Heart right ventricle (tissue), 16 donors: ENCODE results near the gene SORL1. TPM values are rescaled to one million over a fixed set of nuclear protein-coding genes. Genes with fewer than 3 reads are reported as not detected.

Source experiments
- ATAC-seq, 8 donors: fragments of 200-7000 bp; cut with Tn5 transposase; one replicate each; pipeline ENCODE4 v1.9.1; 2020; ENCODE audit warnings: mild to moderate bottlenecking in 8 of 8, moderate library complexity in 8 of 8, moderate number of reproducible peaks in 1 of 8
- DNase-seq, 2 donors: peaks; one replicate each; pipeline ENCODE4 v3.0.0-alpha.2; 2020
- H3K27ac ChIP-seq, 10 donors: fragments of 200-600 bp; sonication (generic) in 2 of 10; one replicate each; pipeline versions ENCODE4 v1.5.0 to v1.8.0; 2020 to 2022; ENCODE audit warnings: mild to moderate bottlenecking in 3 of 10
- H3K27me3 ChIP-seq, 7 donors: fragments of 200-600 bp; one replicate each; pipeline ENCODE4 v1.8.0; 2021 to 2022; ENCODE audit warnings: mild to moderate bottlenecking in 2 of 7
- H3K36me3 ChIP-seq, 9 donors: fragments of 200-600 bp; sonication (generic) in 1 of 9; one replicate each; pipeline versions ENCODE4 v1.5.0 to v1.8.0; 2020 to 2022; ENCODE audit warnings: mild to moderate bottlenecking in 2 of 9
- H3K4me1 ChIP-seq, 9 donors: fragments of 200-600 bp; sonication (generic) in 1 of 9; one replicate each; pipeline versions ENCODE4 v1.5.0 to v1.8.0; 2020 to 2022; ENCODE audit warnings: mild to moderate bottlenecking in 4 of 9
- H3K4me3 ChIP-seq, 10 donors: fragments of 200-600 bp; sonication (generic) in 2 of 10; one replicate each; pipeline versions ENCODE4 v1.5.0 to v1.8.0; 2020 to 2022; ENCODE audit warnings: mild to moderate bottlenecking in 7 of 10, moderate library complexity in 2 of 10
- H3K9me3 ChIP-seq, 11 donors: fragments of 200-600 bp in 10 of 11; sonication (generic) in 2 of 11; one replicate each; pipeline versions ENCODE4 v1.5.0 to v1.8.0; 2013 to 2022; ENCODE audit warnings: mild to moderate bottlenecking in 2 of 11, control low read depth in 1 of 11, moderate library complexity in 1 of 11
- CTCF ChIP-seq, 9 donors: fragments of 200-600 bp; sonication (generic) in 2 of 9; IDR thresholded peaks; one replicate each; pipeline versions ENCODE4 v1.5.0 to v1.8.0; 2021 to 2022; ENCODE audit warnings: antibody characterized with exemption in 9 of 9, mild to moderate bottlenecking in 5 of 9, moderate library complexity in 1 of 9
- WGBS, 2 donors: extraction: QIAGEN DNeasy Blood & Tissue Kit; methylation state at CpG; one replicate each; pipeline ENCODE4 v1.1.7; 2013; ENCODE audit warnings: inconsistent platforms in 1 of 2; 5-methylcytosine and 5-hydroxymethylcytosine counted together
- intact Hi-C, 10 donors: fragments of 100-400 bp; cut with DNase I; formaldehyde crosslinking; loops; one replicate each; pipeline versions ENCODE4 v1.11.1 to v1.14.2; 2022
- polyA plus RNA-seq, 2 donors: library from polyadenylated mRNA; stranded (reverse); fragments of 200-250 nt; gene quantifications; one replicate each; pipeline ENCODE4 v1.2.3, GENCODE V29; 2013
- total RNA-seq, 10 donors: library from RNA; stranded (reverse); fragmentation: NEBNext Ultra II Directional in 3 of 10; extraction: Animal tissue kit (Norgen Biotek cat#: 25700) in 3 of 10; gene quantifications; one replicate each; pipeline versions ENCODE4 v1.2.1 to v1.2.4, GENCODE V29; 2021 to 2023
- donor health status: Arrhythmogenic right ventricular cardiomyopathy.
- donor health status: ischemic (EF 13 %, LVEDD 7.1; RV severe dilation, severe dysfunction).
- donor health status: healthy with polysubstance abuse.
- donor health status: DM: no; HTN: yes; CAD: no.
- donor health status: DM: no; HTN: no; CAD: no.
- donor health status: ischemic (EF 25% LVEDD 6.9; RV normal size, moderate dysfunction).
- donor health status: ischemic (EF 25% LVEDD 5.7; RV mildly dilated, moderate dysfunction).
- donor health status: healthy.
- donor health status: DM: yes; HTN: yes; CAD: no.
- donor health status: Ischemic cardiomyopathy.
- donor health status: ischemic (EF 35%, LVEDD 5.7; RV mildly dilated, moderate dysfunction).
- donor health status: nonischemic (EF 11% LVEDD 7.7; RV severe dilation, severe dysfunction).
- donor health status: DM: yes; HTN: yes; CAD: no.
- donor health status: PGD.
- donor health status: ischemic (EF 29% LVEDD 5.4; RV normal size, mild dysfunction).
- donor health status: nonischemic (EF 23%, LVEDD 6.1; RV moderate dilation, normal function).

Gene SORL1
- total and polyA plus RNA-seq, 12 donors: 0.26 to 15.1 (median 8.7) TPM

GRCh38 chr11:121651257-121651605 is 199.1 kb downstream of the SORL1 start:
- intact Hi-C loops: loop anchor here in 6 of 10 donors (5.0 to 10.0 kb wide), 7 partner anchors 364 to 856 kb away; no protein-coding TSS in a partner anchor
- no peak for TF ChIP-seq CTCF (IDR thresholded peaks at IDR 0.05)
- Histone ChIP-seq H3K4me3 (no peak overlapping the region), H3K9me3 (no peaks in the 10 kb centered on the region), H3K27ac (no peak overlapping the region), H3K27me3 (peaks cover 0 to 8% (median 0%) of the 10 kb centered on the region in 7 donors), H3K4me1 (peaks cover 0 to 18% (median 10%) of the 10 kb centered on the region in 9 donors), H3K36me3 (no peaks in the 10 kb centered on the region)
- ATAC-seq (no peak), DNase-seq (no peak)
- WGBS, 2 donors: 88 to 90% methylated on average over 2 of the region's 2 CpGs

- 46 to 47% methylated on average over 3 of the region's 3 CpGs for whole genome bisulfite sequencing, 2 donors
- intact Hi-C loops: loop anchor here in 6 of 10 donors (2.0 to 10.0 kb wide), 8 partner anchors 362 to 854 kb away; no protein-coding TSS in a partner anchor
- DNase-seq (no peak), ATAC-seq (no peak)
- peak in 7 of 9 donors; percentile 10 to 53 (median 41) for TF ChIP-seq CTCF (IDR thresholded peaks at IDR 0.05)
- H3K27ac ChIP-seq: no peak overlapping the region
- H3K4me1 ChIP-seq: peaks cover 0 to 28% (median 20%) of the 10 kb centered on the region in 9 donors
- H3K4me3 ChIP-seq: no peak overlapping the region
- no peaks in the 10 kb centered on the region for H3K9me3 ChIP-seq
- no peaks in the 10 kb centered on the region for H3K36me3 ChIP-seq
- peaks cover 0 to 8% (median 0%) of the 10 kb centered on the region in 7 donors for H3K27me3 ChIP-seq
These were observed 200.9 kb downstream of the SORL1 start for GRCh38 chr11:121652971-121653370.

GRCh38 chr11:121654259-121654842 is 202.2 kb downstream of the SORL1 start:
- Histone ChIP-seq H3K4me1 (peaks cover 0 to 28% (median 20%) of the 10 kb centered on the region in 9 donors), H3K27ac (peak overlapping the region in 2 of 10 donors; percentile 88 to 96), H3K9me3 (no peaks in the 10 kb centered on the region), H3K36me3 (no peaks in the 10 kb centered on the region), H3K27me3 (peaks cover 0 to 8% (median 0%) of the 10 kb centered on the region in 7 donors), H3K4me3 (peak overlapping the region in 1 of 10 donors; percentile 60)
- WGBS, 2 donors: 85 to 88% methylated on average over 8 of the region's 8 CpGs
- no peak for ATAC-seq
- intact Hi-C loops: loop anchor here in 8 of 10 donors (2.0 to 10.0 kb wide), 11 partner anchors 360 to 853 kb away; no protein-coding TSS in a partner anchor
- no peak for DNase-seq
- no peak for TF ChIP-seq CTCF (IDR thresholded peaks at IDR 0.05)

- 30 to 34% methylated on average over 16 of the region's 16 CpGs for WGBS, 2 donors
- DNase-seq (no peak), ATAC-seq (peak in 3 of 8 donors; percentile 0 to 3 (median 1))
- H3K4me3 ChIP-seq: peak overlapping the region in 9 of 10 donors; percentile 22 to 60 (median 50)
- no peaks in the 10 kb centered on the region for H3K9me3 ChIP-seq
- H3K27ac ChIP-seq: peak overlapping the region; percentile 82 to 96 (median 91)
- H3K4me1 ChIP-seq: peaks cover 0 to 28% (median 20%) of the 10 kb centered on the region in 9 donors
- peaks cover 0 to 8% (median 0%) of the 10 kb centered on the region in 7 donors for H3K27me3 ChIP-seq
- intact Hi-C loops: loop anchor here (1.0 to 10.0 kb wide), 20 partner anchors 67 to 852 kb away; no protein-coding TSS in a partner anchor
- TF ChIP-seq CTCF (IDR thresholded peaks at IDR 0.05): no peak
- H3K36me3 ChIP-seq: no peaks in the 10 kb centered on the region
These were observed 202.9 kb downstream of the SORL1 start for GRCh38 chr11:121654843-121655536.
